SU-DHL-6 (cell line): ENCODE measurements around the gene CNKSR1.

Experiments
- CTCF ChIP-seq: fragments of 200-600 bp; sonication (generic); IDR thresholded peaks from one replicate; pipeline ENCODE4 v1.5.1; 2017; ENCODE audit warnings: antibody characterized with exemption, mild to moderate bottlenecking, low read length, moderate library complexity; ENCODE audit not compliant: insufficient read depth, poor library complexity, severe bottlenecking
- EZH2phosphoT487 ChIP-seq: fragments of 200-600 bp; sonication (generic), shearing (Covaris generic); conservative IDR thresholded peaks from 2 replicates; pipeline ENCODE4 v1.6.1; 2018; ENCODE audit warnings: mild to moderate bottlenecking, antibody characterized with exemption, low read length, moderate library complexity, mixed read lengths

- TF ChIP-seq CTCF (no peak), EZH2phosphoT487 (no peak)
These were observed 1.9 kb upstream of the CNKSR1 start for GRCh38 chr1:26175346-26175745.
